ENCODE data around the gene CCAR1.
"Not testable (repeated sequence)": the region's sequence is repeated elsewhere in the genome, so short reads cannot be mapped to it uniquely, and the experiment has no call there.

CCAR1 gene

DNA sequence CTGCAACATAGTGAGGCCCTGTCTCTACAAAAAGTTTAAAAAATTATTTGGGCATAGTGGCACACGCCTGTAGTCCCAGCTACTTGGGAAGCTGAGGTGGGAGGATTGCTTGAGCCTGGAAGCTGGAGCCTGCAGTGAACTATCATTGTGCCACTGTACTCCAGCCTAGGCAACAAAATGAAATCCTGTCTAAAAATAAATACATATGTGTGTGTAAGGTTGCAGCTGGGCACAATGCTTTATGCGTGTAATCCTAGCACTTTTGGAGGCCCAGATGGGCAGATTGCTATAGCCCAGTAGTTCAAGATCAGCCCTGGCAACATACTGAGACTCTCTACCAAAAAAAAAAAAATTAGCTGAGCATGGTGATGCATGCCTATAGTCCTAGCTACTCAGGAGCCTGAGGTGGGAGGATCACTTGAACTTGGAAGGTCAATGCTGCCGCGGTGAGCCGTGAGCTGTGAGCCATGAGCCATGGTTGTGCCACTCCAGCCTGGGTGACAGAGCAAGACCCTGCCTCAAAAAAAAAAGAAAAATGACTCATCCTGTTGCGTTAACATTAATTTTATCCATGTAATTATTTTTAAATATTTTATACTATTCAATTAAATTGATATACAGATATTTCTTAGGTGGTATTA is 38.3 kb downstream of the CCAR1 start:
- no peak for DNase-seq

DNA sequence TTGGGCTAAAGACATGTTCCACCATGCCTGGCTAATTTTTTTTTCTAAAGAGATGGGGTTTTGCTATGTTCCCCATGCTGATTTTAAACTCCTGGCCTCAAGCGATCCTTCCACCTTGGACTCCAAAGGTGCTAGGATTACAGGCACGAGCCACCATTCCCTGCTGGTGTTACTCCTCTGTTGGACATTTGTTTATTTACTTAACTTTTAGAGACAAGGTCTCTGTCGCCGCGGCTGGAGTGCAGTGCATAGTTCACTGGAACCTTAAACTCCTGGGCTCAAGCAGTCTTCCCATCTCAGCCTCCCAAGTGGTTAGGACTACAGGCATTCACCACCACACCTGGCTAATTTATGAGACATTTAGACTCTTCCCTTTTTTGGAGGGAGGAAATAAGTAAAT is 38.9 kb downstream of the CCAR1 start:
- no peak for DNase-seq

DNA sequence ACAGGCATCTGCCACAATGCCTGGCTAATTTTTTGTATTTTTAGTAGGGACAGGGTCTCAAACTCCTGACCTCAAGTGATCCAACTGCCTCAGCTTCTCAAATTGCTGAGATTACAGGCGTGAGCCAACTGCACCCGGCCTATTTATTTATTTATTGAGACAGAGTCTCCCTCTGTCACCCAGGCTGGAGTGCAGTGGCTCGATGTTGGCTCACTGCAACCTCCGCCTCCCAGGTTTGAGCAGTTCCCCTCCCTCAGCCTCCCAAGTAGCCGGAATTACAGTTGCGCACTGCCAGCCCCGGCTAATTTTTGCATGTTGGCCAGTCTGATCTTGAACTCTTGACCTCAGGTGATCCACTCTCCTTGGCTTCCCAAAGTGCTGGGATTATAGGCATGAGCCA is 46.4 kb downstream of the CCAR1 start:
- DNase-seq: not testable (repeated sequence)

DNA sequence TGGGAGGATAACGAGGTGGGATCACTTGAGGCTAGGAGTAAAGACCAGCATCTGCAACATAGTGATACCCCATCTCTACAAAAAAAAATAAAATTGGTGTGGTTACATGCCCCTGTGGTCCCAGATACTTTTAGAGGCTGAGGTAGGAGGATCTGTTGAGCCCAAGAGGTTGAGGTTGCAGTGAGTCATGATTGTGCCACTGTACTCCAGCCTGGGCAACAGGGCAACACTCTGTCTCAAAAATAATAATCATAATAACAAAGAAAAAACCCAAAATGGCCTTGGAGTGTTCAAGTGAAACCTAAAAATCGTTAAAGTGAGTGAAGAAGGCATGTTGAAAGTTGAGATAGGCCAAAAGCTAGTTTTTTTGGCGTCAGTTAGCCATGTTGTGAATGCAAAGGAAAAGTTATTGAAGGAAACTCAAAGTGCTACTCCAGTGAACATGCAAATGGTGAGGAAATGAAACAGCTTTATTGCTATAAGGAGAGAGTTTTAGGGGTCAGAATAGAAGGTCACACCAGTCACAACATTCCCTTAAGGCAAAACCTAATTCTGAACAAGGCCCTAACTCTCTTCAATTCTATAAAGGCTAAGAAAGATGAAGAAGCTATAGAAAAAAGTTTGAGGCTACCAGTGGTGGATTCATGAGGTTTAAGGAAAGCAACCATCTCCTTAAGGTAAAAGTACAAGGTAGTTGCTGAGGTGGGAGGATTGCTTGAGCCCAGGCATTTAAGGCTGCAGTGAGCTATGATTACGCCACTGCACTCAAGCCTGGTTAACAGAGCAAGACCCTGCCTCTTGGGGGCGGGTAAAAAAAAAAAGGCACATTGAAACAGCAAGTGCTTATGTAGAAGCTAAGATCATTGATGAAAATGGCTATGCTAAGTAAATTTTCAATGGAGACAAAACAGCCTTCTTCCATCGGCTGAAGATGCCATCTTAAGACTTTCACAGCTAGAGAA is 60.9 kb downstream of the CCAR1 start:
- DNase-seq: no peak

DNA sequence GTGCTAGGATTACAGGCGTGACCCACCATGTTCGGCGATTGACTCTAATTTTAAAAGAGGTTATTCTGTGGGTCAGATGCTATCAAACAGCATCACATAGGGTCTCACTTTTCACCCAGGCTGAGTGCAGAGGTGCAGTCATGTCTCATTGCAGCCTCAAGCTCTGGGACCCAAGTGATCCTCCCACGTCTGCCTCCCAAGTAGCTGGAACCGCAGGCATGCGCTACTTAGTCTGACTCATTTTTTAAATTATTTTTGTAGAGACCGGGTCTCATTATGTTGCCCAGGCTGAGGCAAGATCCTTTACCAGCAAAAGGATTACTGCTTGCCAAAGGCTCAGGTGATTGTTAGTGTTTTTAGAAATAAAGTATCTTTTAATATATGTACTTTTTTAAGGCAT is 63.4 kb downstream of the CCAR1 start:
- no peak for DNase-seq

DNA sequence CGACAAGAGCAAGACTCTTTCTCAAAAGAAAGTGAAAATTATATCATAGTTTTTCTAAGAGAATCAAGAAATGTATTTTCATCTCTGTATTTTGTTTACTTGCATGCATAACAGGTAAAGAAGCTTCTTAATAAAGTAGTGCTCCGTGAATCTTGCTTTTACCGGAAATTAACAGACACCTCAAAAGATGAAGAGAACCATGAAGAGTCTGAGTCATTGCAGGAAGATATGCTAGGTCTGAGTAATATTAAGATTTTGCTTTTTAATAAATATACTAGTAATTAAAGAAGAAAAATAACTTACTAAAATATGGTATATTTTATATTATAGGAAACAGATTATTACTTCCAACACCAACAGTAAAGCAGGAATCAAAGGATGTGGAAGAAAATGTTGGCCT is 66.8 kb downstream of the CCAR1 start:
- DNase-seq: no peak

DNA sequence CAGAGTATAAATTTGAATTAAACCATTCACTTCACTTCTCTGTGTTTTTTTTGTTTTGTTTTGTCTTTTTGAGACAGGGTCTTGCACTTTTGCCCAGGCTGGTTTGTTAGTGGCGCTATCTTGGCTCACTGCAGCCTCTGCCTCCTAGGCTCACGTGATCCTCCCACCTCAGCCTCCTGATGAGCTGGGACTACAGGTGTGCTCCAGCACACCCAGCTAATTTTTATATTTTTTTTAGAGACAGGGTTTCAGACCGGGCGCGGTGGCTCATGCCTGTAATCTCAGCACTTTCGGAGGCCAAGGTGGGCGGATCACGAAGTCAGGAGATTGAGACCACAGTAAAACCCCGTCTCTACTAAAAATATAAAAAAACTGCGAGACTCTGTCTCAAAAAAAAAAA is 69.4 kb downstream of the CCAR1 start:
- no peak for DNase-seq

DNA sequence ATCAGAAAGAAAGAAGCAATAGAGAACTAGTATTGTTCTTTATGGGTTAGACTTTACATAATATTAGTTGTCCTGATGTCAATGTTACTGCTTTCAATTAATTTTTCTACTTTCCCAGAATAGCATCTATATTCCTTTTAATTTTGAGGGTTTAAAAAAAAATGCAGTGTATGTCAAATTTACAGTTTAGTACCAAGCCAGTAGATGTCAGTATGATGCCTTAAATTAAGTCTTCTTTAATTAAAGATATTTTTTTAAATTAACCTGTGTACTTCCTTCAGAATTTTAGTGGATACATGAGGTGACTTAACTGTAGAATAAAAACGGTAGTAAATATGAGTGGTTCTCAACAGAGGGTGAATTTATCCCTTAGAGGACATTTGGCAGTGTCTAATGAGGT is 71.1 kb downstream of the CCAR1 start:
- DNase-seq: no peak

DNA sequence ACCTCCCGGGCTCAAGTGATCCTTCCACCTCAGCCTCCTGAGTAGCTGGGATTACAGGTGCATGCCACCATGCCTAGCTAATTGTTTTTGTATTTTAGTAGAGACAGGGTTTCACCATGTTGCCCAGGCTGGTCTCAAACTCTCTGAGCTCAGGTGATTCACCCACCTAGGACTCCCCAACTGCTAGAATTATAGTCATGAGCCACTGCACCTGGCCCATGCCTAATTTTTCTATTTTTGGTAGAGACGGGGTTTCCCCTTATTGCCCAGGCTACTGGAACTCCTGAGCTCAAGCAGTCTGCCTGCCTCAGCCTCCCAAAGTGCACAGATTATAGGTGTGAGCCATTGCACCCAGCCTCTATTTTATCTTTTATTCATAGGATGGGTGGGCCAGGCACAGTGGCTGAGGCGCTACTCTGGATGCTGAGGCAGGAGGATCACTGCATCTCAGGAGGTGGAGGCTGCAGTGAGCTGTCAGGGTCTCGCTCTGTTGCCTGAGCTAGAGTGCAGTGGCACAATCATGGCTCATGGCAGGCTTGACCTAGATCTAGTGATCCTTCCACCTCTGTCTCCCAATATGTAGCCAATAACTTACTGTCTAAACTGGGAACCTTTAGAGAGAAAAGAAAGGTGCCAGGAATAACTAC is 75.0 kb downstream of the CCAR1 start:
- DNase-seq: no peak

DNA sequence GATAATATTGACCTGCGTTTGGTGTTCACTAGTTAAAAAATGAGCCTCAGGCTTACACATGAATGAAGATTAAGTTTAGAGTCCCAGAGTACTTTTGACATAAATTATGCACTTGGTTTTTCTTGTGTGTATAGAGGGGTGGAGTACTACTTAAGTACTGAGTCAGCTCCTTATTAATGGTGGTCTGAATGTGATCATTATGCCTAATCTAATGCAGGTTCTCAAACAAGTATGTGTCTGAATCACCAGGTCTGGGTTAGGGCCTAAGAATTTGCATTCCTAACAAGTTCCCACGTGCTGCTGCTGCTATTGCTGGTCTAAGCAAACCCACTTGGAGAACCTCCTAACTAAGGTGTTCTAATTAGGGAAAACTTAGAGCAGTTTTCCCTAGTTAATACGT is 75.6 kb downstream of the CCAR1 start:
- no peak for DNase-seq

DNA sequence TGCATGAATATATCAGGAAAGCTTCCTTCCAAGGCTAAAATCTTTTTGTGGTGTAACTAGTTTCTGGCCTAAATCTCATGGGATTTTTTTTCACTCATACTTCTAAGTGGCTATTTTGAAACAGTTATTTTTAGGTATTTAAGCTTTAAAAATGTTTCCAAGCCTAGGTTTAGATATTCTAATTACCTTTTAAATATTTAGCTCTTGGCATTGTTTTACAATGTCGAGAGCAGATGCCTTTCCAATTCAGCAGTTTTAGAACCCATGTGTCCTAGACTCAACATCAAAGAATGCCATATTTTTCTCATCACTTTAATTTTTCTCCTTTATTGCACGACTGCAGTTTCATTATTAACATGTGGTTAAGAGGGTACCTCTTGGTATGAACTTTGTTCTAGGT is 79.2 kb downstream of the CCAR1 start:
- no peak for DNase-seq

DNA sequence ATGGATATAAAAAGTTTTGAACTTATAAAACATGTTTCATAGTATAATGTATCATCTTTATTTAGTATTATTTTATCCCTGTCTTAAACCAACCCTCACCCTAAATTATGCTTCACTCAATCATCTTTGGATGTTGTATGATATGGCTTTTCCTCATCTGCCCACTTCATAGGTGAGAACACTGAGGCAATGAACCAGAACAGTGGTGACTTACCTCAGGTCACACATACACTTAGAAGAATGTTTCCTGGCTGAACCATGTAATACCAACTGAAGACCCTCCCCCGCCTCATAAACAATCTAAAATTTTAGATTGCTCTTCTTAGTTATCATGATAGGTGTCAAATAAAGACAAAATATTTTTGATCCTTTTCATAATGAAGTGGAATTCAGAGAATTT is 83.7 kb downstream of the CCAR1 start:
- DNase-seq: no peak

DNA sequence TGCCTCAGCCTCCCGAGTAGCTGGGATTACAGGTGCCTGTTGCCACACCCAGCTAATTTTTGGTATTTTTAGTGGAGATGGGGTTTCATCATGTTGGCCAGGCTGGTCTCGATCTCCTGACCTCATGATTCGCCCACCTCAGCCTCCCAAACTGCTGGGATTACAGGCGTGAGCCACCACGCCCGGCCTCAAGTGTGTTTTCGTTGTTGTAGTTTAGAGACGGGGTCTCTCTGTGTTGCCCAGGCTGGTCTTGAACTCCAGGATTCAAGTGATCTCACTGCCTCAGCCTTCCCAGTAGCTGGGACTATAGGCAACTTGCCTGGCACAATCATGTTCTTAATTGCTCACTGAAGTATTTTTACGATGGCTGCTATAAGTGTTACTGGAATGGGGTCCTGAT is 89.8 kb downstream of the CCAR1 start:
- DNase-seq: not testable (repeated sequence)

DNA sequence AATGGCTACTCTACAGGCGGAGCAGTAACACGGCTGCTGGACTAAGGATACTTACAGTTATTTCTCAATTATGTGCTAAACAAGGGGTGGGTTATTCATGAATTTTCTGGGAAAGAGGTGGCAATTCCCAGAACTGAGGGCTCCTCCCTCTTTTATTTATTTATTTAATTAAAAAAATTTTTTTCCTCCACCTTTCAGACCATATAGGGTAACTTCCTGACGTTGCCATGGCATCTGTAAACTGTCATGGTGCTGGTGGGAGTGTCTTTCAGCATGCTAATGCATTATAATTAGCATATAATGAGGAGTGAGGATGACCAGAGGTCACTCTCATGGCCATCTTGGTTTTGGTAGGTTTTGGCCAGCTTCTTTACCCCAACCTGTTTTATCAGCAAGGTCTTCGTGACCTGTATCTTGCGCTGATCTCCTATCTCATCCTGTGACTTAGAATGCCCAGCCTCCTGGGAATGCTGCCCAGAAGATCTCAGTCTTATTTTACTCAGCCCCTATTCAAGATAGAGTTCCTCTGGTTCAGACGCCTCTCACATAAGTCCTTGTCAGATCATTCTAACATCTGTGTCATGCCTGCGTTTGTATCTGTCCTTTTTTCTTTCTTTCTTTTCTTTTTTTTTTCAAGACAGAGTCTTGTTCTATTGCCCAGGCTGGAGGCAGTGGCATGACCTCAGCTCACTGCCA is 90.4 kb downstream of the CCAR1 start:
- no peak for DNase-seq

DNA sequence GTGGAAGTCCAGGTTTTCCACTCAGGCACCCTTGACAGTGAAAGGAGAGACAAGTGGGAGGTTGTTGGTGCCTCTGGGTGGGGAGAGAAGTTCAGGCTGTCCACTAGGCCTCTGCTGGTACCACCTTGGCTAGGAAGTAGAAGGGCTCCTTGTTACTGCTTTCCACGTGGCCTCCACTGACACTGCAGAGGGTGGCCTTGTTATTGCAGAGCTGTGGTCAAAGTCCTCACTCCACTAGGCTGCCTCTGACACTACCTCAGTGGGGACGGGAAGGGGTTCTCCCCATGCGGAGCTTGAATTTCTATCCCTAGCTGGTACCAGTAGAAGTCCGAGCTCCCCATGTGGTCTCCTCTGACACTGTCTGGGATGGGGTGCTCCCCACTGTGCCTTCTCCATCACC is 91.4 kb downstream of the CCAR1 start:
- no peak for DNase-seq

DNA sequence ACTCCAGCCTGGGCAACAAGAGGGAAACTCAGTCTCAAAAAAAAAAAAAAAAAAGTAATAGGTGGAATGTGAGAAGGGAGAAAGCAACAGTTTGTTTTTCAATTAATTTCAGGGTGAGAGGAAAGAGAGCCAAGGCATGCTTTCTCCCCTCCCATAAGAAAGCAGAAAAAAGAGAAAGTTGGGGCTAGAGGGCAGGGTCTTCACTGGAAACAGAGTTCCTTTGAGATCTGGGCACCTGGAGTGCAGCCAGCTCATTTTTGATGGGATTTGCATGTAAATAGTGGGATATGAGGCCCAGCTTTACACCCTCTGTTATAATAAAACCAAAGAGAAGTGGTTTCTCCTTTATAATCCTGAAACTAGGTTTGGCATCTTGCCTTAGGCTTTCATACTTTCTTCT is 92.5 kb downstream of the CCAR1 start:
- DNase-seq: no peak

DNA sequence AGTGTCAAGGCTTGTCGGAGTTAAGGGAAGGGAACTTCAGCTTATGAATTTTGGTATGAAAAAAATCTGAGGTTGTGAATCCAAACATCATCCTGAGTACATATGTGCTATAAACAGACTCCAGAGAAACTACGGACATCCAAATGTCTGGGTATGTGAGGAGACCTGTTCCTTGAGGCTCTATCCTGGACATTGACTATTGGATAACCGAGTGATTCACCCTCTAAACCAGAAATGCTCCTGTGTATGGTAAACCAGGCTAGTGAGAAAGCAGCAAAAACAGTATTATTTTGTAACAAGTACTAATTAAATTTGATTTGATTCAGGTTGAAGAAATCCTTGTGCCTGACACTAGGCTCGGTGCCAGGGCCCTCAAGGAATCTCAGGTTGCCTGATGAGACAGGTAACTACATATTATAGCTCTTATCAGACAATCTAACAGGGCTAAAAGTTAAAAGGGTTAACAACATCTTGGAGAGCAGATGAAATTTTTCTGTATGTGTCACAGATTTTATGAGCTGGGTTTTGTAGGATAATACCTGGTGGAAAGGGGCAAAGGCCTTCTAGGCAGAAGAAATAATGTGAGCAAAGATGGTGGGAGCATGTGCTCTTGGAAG is 95.9 kb downstream of the CCAR1 start:
- DNase-seq: no peak

DNA sequence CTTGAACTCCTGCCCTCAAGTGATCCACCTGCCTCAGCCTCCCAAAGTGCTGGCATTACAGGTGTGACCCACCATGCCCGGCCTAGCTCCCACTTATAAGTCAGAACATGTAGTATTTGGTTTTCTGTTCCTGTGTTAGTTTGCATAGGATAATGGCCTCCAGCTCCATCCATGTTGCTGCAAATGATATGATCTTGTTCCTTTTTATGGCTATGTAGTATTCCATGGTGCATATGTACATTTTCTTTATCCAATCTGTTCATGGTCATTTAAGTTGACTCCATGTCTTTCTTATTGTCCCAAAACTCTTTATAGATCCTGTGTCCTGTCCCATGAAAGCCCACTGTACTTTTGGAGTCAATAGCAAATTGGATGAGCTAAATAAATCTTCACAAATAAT is 99.3 kb downstream of the CCAR1 start:
- not testable (repeated sequence) for DNase-seq

DNA sequence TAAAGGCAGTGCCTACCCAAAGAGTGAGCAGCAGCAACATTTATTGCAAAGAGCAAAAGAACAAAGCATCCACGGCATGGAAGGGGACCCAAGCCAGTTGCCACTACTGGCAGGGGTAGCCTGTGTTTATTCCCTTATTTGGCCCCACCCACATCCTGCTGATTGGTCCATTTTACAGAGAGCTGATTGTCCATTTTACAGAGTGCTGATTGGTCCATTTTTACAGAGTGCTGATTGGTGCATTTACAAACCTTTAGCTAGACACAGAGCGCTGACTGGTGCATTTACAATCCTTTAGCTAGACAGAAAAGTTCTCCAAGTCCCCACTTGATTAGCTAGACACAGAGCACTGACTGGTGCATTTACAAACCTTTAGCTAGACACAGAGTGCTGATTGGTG is 101.6 kb downstream of the CCAR1 start:
- DNase-seq: not testable (repeated sequence)

DNA sequence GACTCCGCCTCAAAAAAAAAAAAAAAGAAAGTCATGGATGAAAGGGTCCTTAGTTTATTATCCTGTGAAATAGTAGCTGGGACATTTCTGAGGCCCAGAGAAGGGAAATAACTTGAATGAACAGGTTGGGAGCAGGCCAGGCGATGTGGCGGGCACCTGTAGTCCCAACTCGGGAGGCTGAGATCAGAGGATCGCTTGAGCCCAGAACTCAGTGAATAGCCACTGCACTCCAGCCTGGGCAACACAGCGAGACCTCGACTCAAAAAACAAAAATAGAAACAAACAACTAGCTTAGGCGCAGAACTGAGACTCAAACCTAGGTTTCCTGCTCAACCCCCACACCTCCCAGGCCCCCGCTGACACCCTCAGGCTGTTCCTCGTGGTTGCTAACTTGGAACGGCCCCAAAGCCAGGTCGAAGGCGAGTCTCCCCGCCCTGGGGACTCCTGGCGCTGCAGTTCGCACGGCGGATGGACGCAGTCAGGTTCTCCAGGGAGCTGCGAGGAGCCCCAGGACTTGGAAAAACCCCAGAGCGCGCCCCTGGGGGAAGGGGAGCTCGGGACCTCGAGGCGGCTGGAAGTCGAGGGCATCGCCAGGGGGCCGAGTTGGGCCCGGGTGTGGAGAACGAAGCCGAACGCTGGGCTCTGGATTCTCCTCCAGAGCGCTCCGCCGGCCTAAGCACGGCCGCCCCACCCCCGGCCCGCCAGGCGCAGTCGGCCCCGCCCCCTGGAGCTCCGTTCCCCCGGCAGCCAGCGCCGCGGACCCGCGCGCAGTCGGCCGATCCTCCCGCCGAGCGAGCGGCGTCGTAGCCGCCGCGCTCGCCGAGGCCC is 105.9 kb downstream of the CCAR1 start, which contains the start of gene STOX1:
Gene STOX1 (plus strand): TSS at position 768 of the 828 bp plus-strand sequence. CDS start 93 bp downstream, outside the sequence.
- peak; percentile 35 for DNase-seq

DNA sequence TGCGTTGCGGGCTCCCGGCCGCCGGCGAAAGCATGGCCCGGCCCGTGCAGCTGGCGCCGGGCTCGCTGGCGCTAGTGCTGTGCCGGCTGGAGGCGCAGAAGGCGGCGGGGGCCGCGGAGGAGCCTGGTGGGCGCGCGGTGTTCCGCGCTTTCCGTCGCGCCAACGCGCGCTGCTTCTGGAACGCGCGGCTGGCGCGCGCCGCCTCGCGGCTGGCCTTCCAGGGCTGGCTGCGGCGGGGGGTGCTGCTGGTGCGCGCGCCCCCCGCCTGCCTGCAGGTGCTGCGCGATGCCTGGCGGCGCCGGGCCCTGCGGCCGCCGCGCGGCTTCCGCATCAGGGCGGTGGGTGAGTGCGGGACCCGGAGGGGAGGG is 106.5 kb downstream of the CCAR1 start:
- not testable (repeated sequence) for DNase-seq

Data from activated CD4-positive, alpha-beta T cell treated with anti-CD3 and anti-CD28 coated beads for 1 hour (primary cell).